Caco-2 (cell line): Measurements from ENCODE around the gene ERLIN1. TPM values are rescaled to one million over a fixed set of nuclear protein-coding genes. Genes with fewer than 3 reads are reported as not detected.

Experiments
- BruUV-seq: library from RNA; stranded (reverse); fragments of 400-500 nt; replicated peaks from 2 replicates; lab custom pipeline; 2021; lab: Mats Ljungman, UMichigan
- CTCF ChIA-PET: fragments of 300-600 bp; sonication (Branson Sonifier 250); formaldehyde crosslinking; loops from one replicate; lab custom pipeline; 2022; ENCODE audit warnings: antibody characterized with exemption; lab: Charles Lee
- POLR2A ChIA-PET: fragments of 300-600 bp; sonication (Branson Sonifier 250); formaldehyde crosslinking; loops from one replicate; lab custom pipeline; 2022; ENCODE audit warnings: antibody characterized with exemption; lab: Charles Lee
- DNase-seq, 2 experiments: peaks; one replicate each; pipeline versions ENCODE4 v3.0.0 to v3.0.0-alpha.2; 2020 to 2022
- H3K27me3 ChIP-seq: replicated peaks from 2 replicates; pipeline ENCODE4 v1.6.0; 2011; ENCODE audit warnings: low read length; ENCODE audit not compliant: control insufficient read depth, insufficient read depth
- H3K36me3 ChIP-seq: 2 replicates; pipeline ENCODE4 v1.5.1; 2011; ENCODE audit warnings: low read length; ENCODE audit not compliant: control insufficient read depth, insufficient read depth
- H3K4me1 ChIP-seq: fragments of 250-450 bp; sonication (Bioruptor Pico); 2 replicates; pipeline ENCODE4 v1.5.1; 2020; ENCODE audit warnings: mild to moderate bottlenecking
- H3K4me3 ChIP-seq: 2 replicates; pipeline ENCODE4 v1.5.1; 2011; ENCODE audit warnings: low read depth, mild to moderate bottlenecking, control low read depth, low read length
- H3K9me3 ChIP-seq: fragments of 250-450 bp; sonication (Bioruptor Pico); 2 replicates; pipeline ENCODE4 v1.5.1; 2020; ENCODE audit warnings: mild to moderate bottlenecking, moderate library complexity
- H3K27ac Mint-ChIP-seq: one replicate; pipeline ENCODE4 v1.8.0; 2022; ENCODE audit warnings: mixed read lengths; ENCODE audit not compliant: unreplicated experiment
- H3K27me3 Mint-ChIP-seq: one replicate; pipeline ENCODE4 v1.8.0; 2022; ENCODE audit warnings: mixed read lengths; ENCODE audit not compliant: insufficient read depth, unreplicated experiment
- H3K36me3 Mint-ChIP-seq: one replicate; pipeline ENCODE4 v1.8.0; 2022; ENCODE audit warnings: mild to moderate bottlenecking, mixed read lengths; ENCODE audit not compliant: insufficient read depth, unreplicated experiment
- H3K4me1 Mint-ChIP-seq: one replicate; pipeline ENCODE4 v1.8.0; 2022; ENCODE audit warnings: low read depth, mixed read lengths; ENCODE audit not compliant: unreplicated experiment
- H3K4me3 Mint-ChIP-seq: one replicate; pipeline ENCODE4 v1.8.0; 2022; ENCODE audit warnings: mild to moderate bottlenecking, moderate library complexity, mixed read lengths; ENCODE audit not compliant: unreplicated experiment
- H3K9me3 Mint-ChIP-seq: one replicate; pipeline ENCODE4 v1.8.0; 2022; ENCODE audit warnings: mixed read lengths; ENCODE audit not compliant: unreplicated experiment
- CTCF ChIP-seq, 2 experiments: fragments of 200-600 bp in 1 of 2; IDR thresholded peaks; 1 replicate in 1 of 2; 2 replicates in 1 of 2; pipeline versions ENCODE4 v1.5.1 to v1.8.0; 2011 to 2022; ENCODE audit warnings: antibody characterized with exemption in 1 of 2, control low read depth in 1 of 2, inconsistent platforms in 1 of 2, low read depth in 1 of 2, low read length in 1 of 2, mild to moderate bottlenecking in 1 of 2, moderate library complexity in 1 of 2; ENCODE audit not compliant: insufficient read depth in 1 of 2, severe bottlenecking in 1 of 2, unreplicated experiment in 1 of 2
- intact Hi-C: fragments of 100-400 bp; cut with micrococcal nuclease; formaldehyde crosslinking; loops from one replicate; pipeline ENCODE4 v1.10.0; 2022; ENCODE audit not compliant: unreplicated experiment
- total RNA-seq: library from RNA; stranded (reverse); gene quantifications from 2 replicates; pipeline ENCODE4 v1.2.3, GENCODE V29; 2022

Gene ERLIN1
- total RNA-seq, 1 experiment from 2014 or later = 59.0 TPM

GRCh38 chr10:100201549-100201948 is 15.7 kb upstream of the ERLIN1 start:
- DNase-seq = no peak
- no peaks in the 10 kb centered on the region for H3K4me1 ChIP-seq
- no peaks in the 10 kb centered on the region for H3K9me3 ChIP-seq
- no peak overlapping the region for H3K4me3 ChIP-seq
- H3K36me3 ChIP-seq = no peaks in the 10 kb centered on the region; the same call in none of the 2 replicates
- Mint-ChIP-seq H3K27me3 (no peaks in the 10 kb centered on the region), H3K4me1 (no peaks in the 10 kb centered on the region), H3K36me3 (peaks cover 85% of the 10 kb centered on the region), H3K9me3 (no peaks in the 10 kb centered on the region), H3K27ac (no peak overlapping the region), H3K4me3 (no peak overlapping the region)
- no TSS peak for BruUV-seq
- intact Hi-C loops = no loop called here
- TF ChIP-seq CTCF (IDR thresholded peaks at IDR 0.05; ENCODE audit: insufficient read depth in 1 of 2, low read depth in 1 of 2, low read length in 1 of 2, severe bottlenecking in 1 of 2, unreplicated experiment in 1 of 2) = no peak
- ChIA-PET POLR2A (no interaction called here), CTCF (no interaction called here)
- no peaks in the 10 kb centered on the region for H3K27me3 ChIP-seq

- Histone ChIP-seq H3K4me3 (no peak overlapping the region), H3K4me1 (no peaks in the 10 kb centered on the region), H3K27me3 (no peaks in the 10 kb centered on the region), H3K36me3 (no peaks in the 10 kb centered on the region; the same call in none of the 2 replicates), H3K9me3 (no peaks in the 10 kb centered on the region)
- intact Hi-C loops = no loop called here
- CTCF ChIA-PET = no interaction called here
- POLR2A ChIA-PET = no interaction called here
- H3K4me3 Mint-ChIP-seq = no peak overlapping the region
- DNase-seq = no peak
- H3K36me3 Mint-ChIP-seq = peaks cover 75% of the 10 kb centered on the region
- no peaks in the 10 kb centered on the region for H3K27me3 Mint-ChIP-seq
- TF ChIP-seq CTCF (IDR thresholded peaks at IDR 0.05; ENCODE audit: insufficient read depth in 1 of 2, low read depth in 1 of 2, low read length in 1 of 2, severe bottlenecking in 1 of 2, unreplicated experiment in 1 of 2) = no peak
- no peaks in the 10 kb centered on the region for H3K4me1 Mint-ChIP-seq
- no peak overlapping the region for H3K27ac Mint-ChIP-seq
- no TSS peak for BruUV-seq
- H3K9me3 Mint-ChIP-seq = no peaks in the 10 kb centered on the region
These were observed 8.9 kb upstream of the ERLIN1 start for GRCh38 chr10:100194711-100195110.

GRCh38 chr10:100192350-100192749 is 6.5 kb upstream of the ERLIN1 start:
- no TSS peak for BruUV-seq
- CTCF ChIA-PET = no interaction called here
- intact Hi-C loops = no loop called here
- DNase-seq = no peak
- Histone ChIP-seq H3K27me3 (no peaks in the 10 kb centered on the region), H3K9me3 (no peaks in the 10 kb centered on the region), H3K4me1 (peaks cover 2% of the 10 kb centered on the region; the same call in 1 of the 2 replicates), H3K4me3 (no peak overlapping the region), H3K36me3 (no peaks in the 10 kb centered on the region; the same call in 1 of the 2 replicates)
- no peak overlapping the region for H3K4me3 Mint-ChIP-seq
- peaks cover 70% of the 10 kb centered on the region for H3K36me3 Mint-ChIP-seq
- H3K27ac Mint-ChIP-seq = no peak overlapping the region
- POLR2A ChIA-PET = no interaction called here
- H3K4me1 Mint-ChIP-seq = peaks cover 6% of the 10 kb centered on the region
- no peaks in the 10 kb centered on the region for H3K27me3 Mint-ChIP-seq
- TF ChIP-seq CTCF (IDR thresholded peaks at IDR 0.05; ENCODE audit: insufficient read depth in 1 of 2, low read depth in 1 of 2, low read length in 1 of 2, severe bottlenecking in 1 of 2, unreplicated experiment in 1 of 2) = no peak
- no peaks in the 10 kb centered on the region for H3K9me3 Mint-ChIP-seq
